Stimulated activated CD4-positive, alpha-beta T cell treated with anti-CD3 and anti-CD28 coated beads, Interleukin-4, amount 100 ng/mL, for 24 hours (primary cell): ENCODE results near the gene KDM6B.
"Not testable (repeated sequence)": the region's sequence is repeated elsewhere in the genome, so short reads cannot be mapped to it uniquely, and the experiment has no call there.

Experiments used
- DNase-seq: peaks from one replicate; pipeline ENCODE4 v3.0.0-alpha.2; 2020

KDM6B gene

DNA sequence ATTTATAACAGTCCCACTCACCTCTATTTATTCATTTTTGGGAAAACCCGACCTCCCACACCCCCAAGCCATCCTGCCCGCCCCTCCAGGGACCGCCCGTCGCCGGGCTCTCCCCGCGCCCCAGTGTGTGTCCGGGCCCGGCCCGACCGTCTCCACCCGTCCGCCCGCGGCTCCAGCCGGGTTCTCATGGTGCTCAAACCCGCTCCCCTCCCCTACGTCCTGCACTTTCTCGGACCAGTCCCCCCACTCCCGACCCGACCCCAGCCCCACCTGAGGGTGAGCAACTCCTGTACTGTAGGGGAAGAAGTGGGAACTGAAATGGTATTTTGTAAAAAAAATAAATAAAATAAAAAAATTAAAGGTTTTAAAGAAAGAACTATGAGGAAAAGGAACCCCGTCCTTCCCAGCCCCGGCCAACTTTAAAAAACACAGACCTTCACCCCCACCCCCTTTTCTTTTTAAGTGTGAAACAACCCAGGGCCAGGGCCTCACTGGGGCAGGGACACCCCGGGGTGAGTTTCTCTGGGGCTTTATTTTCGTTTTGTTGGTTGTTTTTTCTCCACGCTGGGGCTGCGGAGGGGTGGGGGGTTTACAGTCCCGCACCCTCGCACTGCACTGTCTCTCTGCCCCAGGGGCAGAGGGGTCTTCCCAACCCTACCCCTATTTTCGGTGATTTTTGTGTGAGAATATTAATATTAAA, 20.2 kb downstream of the KDM6B start:
- peak; percentile 3 for DNase-seq

DNA sequence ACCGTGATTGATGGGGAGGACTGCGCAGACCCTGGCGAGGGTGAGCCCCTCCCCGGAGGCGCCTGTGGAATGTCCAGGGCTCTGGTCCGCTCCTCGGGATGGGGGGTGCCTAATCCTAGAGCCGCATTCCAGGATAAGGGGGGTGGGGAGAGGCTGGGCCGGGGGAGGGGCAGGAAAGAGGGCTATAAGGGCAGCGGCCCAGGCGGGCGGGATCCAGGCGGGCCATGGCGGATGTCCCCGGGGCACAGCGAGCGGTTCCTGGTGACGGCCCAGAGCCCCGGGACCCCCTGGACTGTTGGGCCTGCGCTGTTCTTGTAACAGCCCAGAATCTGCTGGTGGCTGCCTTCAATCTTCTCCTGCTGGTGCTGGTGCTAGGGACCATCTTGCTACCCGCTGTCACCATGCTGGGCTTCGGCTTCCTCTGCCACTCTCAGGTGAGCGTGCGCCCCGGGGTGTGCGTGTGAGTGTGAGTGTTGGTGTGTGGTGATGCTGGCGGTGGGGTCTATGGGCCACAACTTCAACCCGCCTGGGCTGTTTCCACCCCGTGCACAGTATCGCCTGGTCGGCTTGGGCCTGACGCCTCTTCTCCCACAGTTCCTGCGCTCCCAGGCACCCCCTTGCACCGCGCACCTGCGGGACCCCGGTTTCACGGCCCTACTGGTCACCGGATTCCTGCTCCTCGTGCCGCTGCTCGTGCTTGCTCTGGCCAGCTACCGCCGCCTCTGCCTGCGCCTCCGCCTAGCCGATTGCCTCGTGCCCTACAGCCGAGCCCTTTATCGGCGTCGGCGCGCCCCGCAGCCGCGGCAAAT, 21.0 kb downstream of the KDM6B start, which contains the start of gene TMEM88:
Gene TMEM88, plus strand, starts transcription at position 216 of the 809 bp plus-strand sequence. Its CDS starts 9 bp downstream, at position 225.
- peak; percentile 16 for DNase-seq

DNA sequence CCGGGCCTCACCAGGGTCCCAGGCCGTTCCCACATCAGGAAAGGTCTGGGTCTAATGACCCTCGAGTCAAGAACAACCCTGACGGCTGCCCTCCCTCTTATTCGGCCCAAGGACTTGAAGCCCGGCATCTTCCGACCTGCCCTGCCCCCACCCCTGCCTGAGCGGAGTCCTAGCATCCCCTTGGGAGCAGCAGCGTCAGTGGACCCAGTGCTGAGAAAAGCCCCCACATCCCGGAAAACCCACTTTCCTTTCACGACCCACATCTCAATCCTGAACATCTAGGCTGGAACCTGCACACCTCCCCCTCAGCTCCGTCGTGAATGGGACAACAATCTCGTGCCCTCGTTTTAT, 21.6 kb downstream of the KDM6B start:
- no peak for DNase-seq

GRCh38 chr17:7856011-7856810, 22.2 kb downstream of the KDM6B start:
- peak; percentile 39 for DNase-seq

DNA sequence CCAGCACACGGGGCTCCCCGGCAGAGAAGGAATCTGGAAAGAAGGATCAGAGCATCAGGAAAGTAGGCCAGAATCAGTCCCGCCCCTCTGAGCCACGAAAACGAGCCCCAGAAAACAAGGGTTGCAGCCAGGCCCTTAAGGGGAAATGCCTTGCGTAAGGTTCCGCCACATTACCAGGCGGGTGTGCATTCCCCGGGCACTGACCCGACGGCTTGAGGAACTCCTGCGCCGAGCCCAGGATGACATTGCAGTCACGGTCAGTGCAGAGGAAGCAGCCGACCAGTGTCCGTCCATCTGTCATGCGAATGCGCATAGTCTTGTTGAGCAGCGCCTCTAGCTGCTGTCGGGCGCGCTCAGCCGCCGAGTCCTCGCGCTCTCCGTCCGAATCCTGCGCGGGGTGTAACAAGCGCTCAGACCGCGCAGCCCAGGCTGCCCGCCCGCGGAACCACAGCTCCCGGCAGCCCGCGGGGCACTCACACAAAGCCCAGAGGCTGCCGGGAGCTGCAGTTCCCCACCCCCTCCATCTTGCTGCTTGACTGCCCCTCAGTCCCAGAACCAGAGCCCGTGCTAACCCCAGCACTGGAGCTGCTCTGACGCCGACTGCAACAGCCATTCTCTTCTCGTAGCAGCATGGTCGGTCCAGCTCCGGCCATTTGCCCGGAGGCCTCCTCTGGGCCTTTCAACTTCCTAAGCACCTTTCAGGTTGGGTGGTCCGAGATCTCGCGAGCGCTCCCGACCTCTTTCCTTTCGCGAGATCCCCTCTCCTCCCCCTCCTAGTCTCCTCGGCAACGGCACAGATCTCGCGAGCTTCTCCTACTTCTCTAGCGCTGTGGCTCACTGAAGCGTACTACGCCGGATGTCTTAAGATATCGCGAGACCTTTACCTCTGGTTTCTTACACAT, 23.0 kb downstream of the KDM6B start, which contains the start of gene NAA38:
Gene NAA38, minus strand, starts transcription at position 749 of the 902 bp plus-strand sequence. Its CDS starts 96 bp downstream, at position 653.
- DNase-seq: peak; percentile 94

DNA sequence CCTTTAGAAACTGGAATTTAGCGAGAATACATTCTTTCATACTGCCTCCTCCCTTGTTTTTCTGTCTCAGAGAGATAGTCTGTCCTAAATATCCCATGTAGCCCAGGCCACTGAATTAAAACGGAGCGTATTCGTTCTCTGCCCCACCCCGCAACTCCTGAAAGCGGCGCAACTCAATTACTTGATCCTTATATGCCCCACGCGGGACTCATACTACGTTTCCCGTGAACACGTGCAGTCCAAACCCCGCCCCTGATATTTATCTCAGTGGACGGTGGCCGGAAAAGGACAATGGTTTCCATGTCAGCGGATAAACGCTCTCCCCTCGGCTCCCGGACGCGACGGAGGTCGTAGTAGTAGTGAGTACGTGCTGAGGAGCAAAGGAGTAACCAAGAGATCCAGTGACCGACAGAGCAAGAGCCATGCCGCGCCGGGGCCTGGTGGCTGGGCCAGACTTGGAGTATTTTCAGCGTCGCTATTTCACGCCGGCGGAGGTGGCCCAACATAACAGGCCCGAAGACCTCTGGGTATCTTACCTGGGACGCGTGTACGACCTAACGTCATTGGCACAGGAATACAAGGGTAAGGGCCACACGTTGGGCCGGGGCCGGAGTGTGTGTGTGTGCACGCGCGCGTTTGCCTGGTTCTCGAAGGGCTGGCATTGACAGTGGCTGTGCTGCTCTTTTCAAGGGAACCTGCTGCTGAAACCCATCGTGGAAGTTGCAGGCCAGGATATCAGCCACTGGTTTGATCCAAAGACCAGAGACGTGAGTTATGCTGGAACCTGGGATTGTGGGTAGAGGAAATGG, 23.9 kb downstream of the KDM6B start, which contains the start of gene CYB5D1:
Gene CYB5D1, plus strand, starts transcription at position 291 of the 809 bp plus-strand sequence. Its CDS starts 132 bp downstream, at position 423.
- DNase-seq: peak; percentile 93

DNA sequence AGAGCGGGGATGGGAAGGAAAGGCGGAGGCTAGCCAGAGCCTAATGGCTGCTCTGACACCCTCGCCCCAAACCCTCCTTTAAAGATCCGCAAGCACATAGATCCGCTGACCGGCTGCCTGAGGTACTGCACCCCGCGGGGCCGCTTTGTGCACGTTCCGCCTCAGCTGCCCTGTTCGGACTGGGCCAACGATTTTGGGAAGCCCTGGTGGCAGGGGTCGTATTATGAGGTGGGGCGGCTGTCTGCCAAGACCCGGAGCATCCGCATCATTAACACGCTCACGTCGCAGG, 24.4 kb downstream of the KDM6B start:
- DNase-seq: peak; percentile 57

GRCh38 chr17:7859028-7859427, 25.0 kb downstream of the KDM6B start:
- peak; percentile 3 for DNase-seq

GRCh38 chr17:7862692-7863437, 28.8 kb downstream of the KDM6B start:
- DNase-seq: peak; percentile 62

GRCh38 chr17:7864384-7864783, 30.4 kb downstream of the KDM6B start:
- DNase-seq: not testable (repeated sequence)

- DNase-seq: peak; percentile 3
Observed at GRCh38 chr17:7864995-7865650, 31.1 kb downstream of the KDM6B start.

DNA sequence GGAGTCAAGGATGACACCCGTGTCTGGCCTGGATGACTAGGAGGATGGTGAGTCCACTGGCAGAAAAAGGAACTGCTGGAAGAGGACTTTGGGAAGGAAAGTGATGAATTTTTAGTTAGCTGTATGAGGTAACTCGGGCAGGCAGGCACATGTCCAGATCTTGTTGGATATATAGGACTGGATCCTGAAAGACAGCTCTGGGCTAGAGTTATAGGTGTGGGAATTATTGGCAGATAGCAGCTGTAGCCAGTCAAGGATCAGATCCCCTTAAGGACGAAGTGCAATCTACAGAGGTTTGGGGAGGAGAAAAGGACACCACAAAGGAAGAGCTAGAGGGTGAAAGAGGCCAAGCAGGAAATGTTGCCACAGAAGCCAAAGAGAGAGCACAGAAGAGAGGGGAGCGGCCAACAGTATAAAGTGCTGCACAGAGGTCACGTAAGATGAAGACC, 33.9 kb downstream of the KDM6B start:
- peak; percentile 3 for DNase-seq

GRCh38 chr17:7873051-7873450, 39.0 kb downstream of the KDM6B start:
- DNase-seq: no peak

- no peak for DNase-seq
Observed at GRCh38 chr17:7875804-7876370, 41.9 kb downstream of the KDM6B start.

DNA sequence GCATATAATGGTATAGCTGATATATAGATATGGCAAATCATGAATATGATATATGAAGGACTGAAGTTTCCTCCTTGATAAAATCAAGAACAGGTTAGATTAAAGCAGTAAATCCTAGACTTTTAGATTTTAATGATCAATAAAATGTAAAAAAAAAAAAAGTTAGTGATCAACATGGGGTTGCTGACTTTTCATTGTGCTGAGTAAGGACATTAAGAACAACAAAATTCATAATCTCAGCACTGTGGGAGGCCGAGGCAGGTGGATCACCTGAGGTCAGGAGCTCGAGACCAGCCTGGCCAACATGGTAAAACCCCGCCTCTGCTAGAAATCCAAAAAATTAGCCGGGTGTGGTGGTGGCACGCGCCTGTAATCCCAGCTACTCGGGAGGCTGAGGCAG, 44.2 kb downstream of the KDM6B start:
- no peak for DNase-seq

DNA sequence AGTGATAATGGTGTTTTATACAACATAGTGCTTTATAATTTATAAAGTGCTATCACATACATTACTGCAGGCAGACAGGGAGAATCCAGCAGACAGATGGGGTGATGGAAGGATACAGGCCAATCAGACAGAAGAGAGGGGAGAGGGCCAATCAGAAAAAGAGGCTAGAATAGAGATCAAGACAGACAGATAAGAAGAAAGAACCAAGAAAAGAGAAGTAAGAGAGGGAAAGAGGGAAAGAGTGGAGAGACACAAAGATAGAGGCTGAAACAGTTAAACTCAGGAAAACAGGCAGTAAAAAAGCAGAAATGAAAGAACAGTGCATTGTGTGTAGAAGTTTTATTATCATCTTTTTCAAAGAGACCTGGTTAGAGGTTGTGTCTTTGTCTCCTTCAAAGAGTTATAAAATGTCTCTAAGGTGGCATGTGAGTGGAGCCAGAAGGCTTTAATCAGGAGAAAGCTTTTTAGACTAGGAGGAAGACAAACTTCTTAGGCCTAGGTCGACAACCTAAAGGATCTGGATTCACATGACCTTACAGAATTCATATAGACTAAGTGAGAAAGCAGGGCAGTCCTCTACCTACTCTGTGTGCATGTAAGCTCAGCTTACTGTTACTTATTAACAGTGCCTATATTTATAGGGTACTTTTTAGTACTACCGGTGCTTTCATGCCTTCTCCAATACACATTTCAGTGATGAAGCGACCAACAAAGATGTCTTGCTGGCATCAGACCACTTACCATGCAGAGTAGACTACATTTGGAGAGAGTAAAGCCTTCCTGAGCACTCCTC, 46.3 kb downstream of the KDM6B start:
- DNase-seq: no peak

- DNase-seq: no peak
Observed at GRCh38 chr17:7881276-7882054, 47.4 kb downstream of the KDM6B start.

DNA sequence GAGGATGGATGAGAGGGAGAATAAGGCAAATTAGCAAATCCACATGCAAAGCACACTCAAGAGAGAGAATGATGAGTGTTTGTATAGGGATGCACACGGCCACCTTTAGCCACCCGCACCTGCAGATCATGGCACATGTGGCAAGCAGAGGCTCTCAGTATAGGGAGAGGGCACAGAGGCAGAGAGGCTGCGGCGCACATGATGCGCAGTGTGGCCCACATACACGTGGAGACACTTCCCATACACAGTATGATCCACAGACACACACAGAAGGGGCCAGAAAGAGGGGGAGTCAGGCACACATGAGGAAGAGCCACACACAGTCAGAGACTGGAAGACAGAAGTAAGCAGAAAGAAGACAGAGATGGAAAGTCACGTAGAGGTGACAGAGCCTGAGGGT, 48.1 kb downstream of the KDM6B start:
- no peak for DNase-seq
